Ishikawa (cell line): ENCODE results near the gene CADM1.

Experiments used
- CEBPB ChIP-seq: IDR thresholded peaks from 2 replicates; pipeline ENCODE4 v1.6.1; 2012
- EP300 ChIP-seq: IDR thresholded peaks from 2 replicates; pipeline ENCODE4 v1.6.1; 2012; ENCODE audit warnings: borderline replicate concordance
- FOXM1 ChIP-seq: IDR thresholded peaks from 2 replicates; pipeline ENCODE4 v1.6.1; 2012; ENCODE audit warnings: low read depth, borderline replicate concordance
- NFIC ChIP-seq: IDR thresholded peaks from 2 replicates; pipeline ENCODE4 v1.6.1; 2012
- RAD21 ChIP-seq: IDR thresholded peaks from 2 replicates; pipeline ENCODE4 v1.6.1; 2012; ENCODE audit warnings: low read depth
- REST ChIP-seq: IDR thresholded peaks from 2 replicates; pipeline ENCODE4 v1.6.1; 2012; ENCODE audit warnings: low read depth, mild to moderate bottlenecking
- TAF1 ChIP-seq: IDR thresholded peaks from 2 replicates; pipeline ENCODE4 v1.6.1; 2012; ENCODE audit warnings: low read depth, mild to moderate bottlenecking
- TCF12 ChIP-seq: IDR thresholded peaks from 2 replicates; pipeline ENCODE4 v1.6.1; 2012; ENCODE audit warnings: low read depth
- TEAD4 ChIP-seq: IDR thresholded peaks from 2 replicates; pipeline ENCODE4 v1.6.1; 2012
- USF1 ChIP-seq: IDR thresholded peaks from 2 replicates; pipeline ENCODE4 v1.6.1; 2012
- YY1 ChIP-seq: IDR thresholded peaks from 2 replicates; pipeline ENCODE4 v1.6.1; 2012; ENCODE audit warnings: low read depth
- ZBTB7A ChIP-seq: IDR thresholded peaks from 2 replicates; pipeline ENCODE4 v1.6.1; 2012; ENCODE audit warnings: low read depth
- TF ChIP-seq, protein P1 (sequence below): IDR thresholded peaks from 2 replicates; pipeline ENCODE4 v1.6.1; 2012

DNA sequence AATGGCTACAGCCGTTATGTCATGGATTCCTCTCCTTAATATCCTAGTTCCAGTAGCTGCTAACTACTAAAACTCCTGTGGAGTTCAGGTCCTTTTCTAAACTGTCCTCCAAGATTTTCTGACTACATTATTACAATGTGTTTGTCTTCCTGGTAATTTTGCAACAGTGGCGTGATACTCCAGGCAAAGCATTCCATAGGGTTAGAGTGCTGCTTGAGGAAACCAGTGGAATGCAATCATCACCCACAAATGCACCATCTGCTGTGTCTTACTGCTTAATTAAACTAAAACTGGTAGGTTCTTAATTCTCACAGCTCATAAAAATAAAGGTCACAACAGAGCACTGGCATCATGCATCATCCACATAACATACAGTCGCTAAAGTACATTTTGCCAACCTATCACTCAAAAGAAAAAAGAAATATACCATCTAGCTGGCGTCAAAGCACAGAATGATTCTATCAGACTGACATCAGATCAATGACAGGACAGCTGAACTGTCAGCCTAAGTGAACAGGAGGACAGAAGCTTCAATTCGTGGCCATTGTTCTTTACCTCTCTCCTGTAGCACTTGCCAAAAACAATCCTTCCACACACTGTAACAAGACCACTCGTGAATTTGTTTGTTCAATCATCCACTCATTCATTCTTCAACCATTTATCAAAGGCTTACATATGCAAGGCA is 182.5 kb downstream of the CADM1 start:
- TF ChIP-seq EP300 (no peak), CEBPB (no peak), TEAD4 (no peak), ZBTB7A (no peak), NFIC (no peak), USF1 (no peak), TCF12 (no peak), YY1 (no peak), TAF1 (no peak), FOXM1 (no peak), REST (no peak), RAD21 (no peak)
- TF ChIP-seq, protein P1, sequence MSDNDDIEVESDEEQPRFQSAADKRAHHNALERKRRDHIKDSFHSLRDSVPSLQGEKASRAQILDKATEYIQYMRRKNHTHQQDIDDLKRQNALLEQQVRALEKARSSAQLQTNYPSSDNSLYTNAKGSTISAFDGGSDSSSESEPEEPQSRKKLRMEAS: no peak
